Breast epithelium (tissue), 4 donors: ENCODE data around the gene CCDC97. TPM values are rescaled to one million over a fixed set of nuclear protein-coding genes. Genes with fewer than 3 reads are reported as not detected.

Source experiments
- DNase-seq, 2 donors: peaks; one replicate each; pipeline ENCODE4 v3.0.0-alpha.2; 2019; ENCODE audit warnings: low spot score in 2 of 2
- H3K27ac ChIP-seq, 2 donors: fragments of 200-600 bp; sonication (generic) in 1 of 2; one replicate each; pipeline ENCODE4 v1.5.1; 2016 to 2019; ENCODE audit warnings: mild to moderate bottlenecking in 1 of 2
- H3K27me3 ChIP-seq, 2 donors: fragments of 200-600 bp; sonication (generic) in 1 of 2; one replicate each; pipeline versions ENCODE4 v1.5.1 to v1.6.0; 2017 to 2019; ENCODE audit warnings: control low read depth in 1 of 2, mild to moderate bottlenecking in 1 of 2
- H3K36me3 ChIP-seq: fragments of 200-600 bp; one replicate; pipeline ENCODE4 v1.5.1; 2019
- H3K4me1 ChIP-seq, 2 donors: fragments of 200-600 bp; sonication (generic); one replicate each; pipeline ENCODE4 v1.5.1; 2016 to 2019; ENCODE audit warnings: control low read depth in 1 of 2
- H3K4me3 ChIP-seq, 3 donors: fragments of 200-600 bp; sonication (generic); 1 replicate in 2 of 3; 2 replicates in 1 of 3; pipeline ENCODE4 v1.5.1; 2016 to 2019; ENCODE audit warnings: mild to moderate bottlenecking in 3 of 3, moderate library complexity in 2 of 3
- H3K9me3 ChIP-seq, 2 donors: fragments of 200-600 bp; sonication (generic) in 1 of 2; one replicate each; pipeline ENCODE4 v1.5.1; 2016 to 2019; ENCODE audit warnings: control low read depth in 1 of 2
- CTCF ChIP-seq, 3 donors: fragments of 450-650 bp; IDR thresholded peaks; one replicate each; pipeline ENCODE4 v1.5.1; 2016 to 2017; ENCODE audit warnings: antibody characterized with exemption in 3 of 3, mild to moderate bottlenecking in 3 of 3, moderate library complexity in 3 of 3
- POLR2A ChIP-seq: fragments of 450-650 bp; IDR thresholded peaks from one replicate; pipeline ENCODE4 v1.6.1; 2016; ENCODE audit warnings: antibody characterized with exemption, mild to moderate bottlenecking, moderate library complexity
- POLR2AphosphoS5 ChIP-seq, 3 donors: sonication (generic); formaldehyde crosslinking; IDR thresholded peaks; one replicate each; pipeline ENCODE4 v1.6.1; 2017; ENCODE audit warnings: antibody characterized with exemption in 3 of 3
- intact Hi-C: fragments of 100-400 bp; cut with DNase I; formaldehyde crosslinking; loops from one replicate; pipeline ENCODE4 v1.15.1; 2023; ENCODE audit warnings: low total_unique reads
- total RNA-seq, 3 donors: library from RNA; depleted of rRNA; stranded (reverse); fragments of >200 nt; gene quantifications; one replicate each; pipeline ENCODE4 v1.1.0, GENCODE V29; 2016

Gene CCDC97
- total RNA-seq, 3 donors from 2014 or later, result 15.4 to 15.7 (median 15.4) TPM

GRCh38 chr19:41264581-41265394 lies 45.2 kb upstream of the CCDC97 start:
- Histone ChIP-seq H3K4me1 (peaks cover 0 to 12% of the 10 kb centered on the region in 2 donors), H3K27me3 (no peaks in the 10 kb centered on the region), H3K4me3 (peak overlapping the region; percentile 73 to 99 (median 91)), H3K9me3 (no peaks in the 10 kb centered on the region), H3K36me3 (peaks cover 6% of the 10 kb centered on the region), H3K27ac (peak overlapping the region; percentile 98 to 100)
- peak; percentile 54 to 56 for DNase-seq
- intact Hi-C loops, result loop anchor here (5.0 kb wide), 1 partner anchor 57 kb away; no protein-coding TSS in a partner anchor
- no peak for TF ChIP-seq CTCF (IDR thresholded peaks at IDR 0.05)
- no peak for TF ChIP-seq POLR2AphosphoS5 (IDR thresholded peaks at IDR 0.05)
- no peak for TF ChIP-seq POLR2A

GRCh38 chr19:41265395-41266153 lies 44.4 kb upstream of the CCDC97 start:
- H3K27me3 ChIP-seq, result no peaks in the 10 kb centered on the region
- intact Hi-C loops, result loop anchor here (5.0 kb wide), 1 partner anchor 58 kb away; no protein-coding TSS in a partner anchor
- H3K9me3 ChIP-seq, result no peaks in the 10 kb centered on the region
- peak overlapping the region; percentile 73 to 99 (median 91) for H3K4me3 ChIP-seq
- H3K4me1 ChIP-seq, result peaks cover 0 to 12% of the 10 kb centered on the region in 2 donors
- peaks cover 6% of the 10 kb centered on the region for H3K36me3 ChIP-seq
- H3K27ac ChIP-seq, result peak overlapping the region; percentile 98 to 100
- TF ChIP-seq CTCF (IDR thresholded peaks at IDR 0.05) (no peak), POLR2AphosphoS5 (IDR thresholded peaks at IDR 0.05) (no peak), POLR2A (no peak)
- DNase-seq, result peak in 1 of 2 donors; percentile 55

- no peak for DNase-seq
- H3K27me3 ChIP-seq, result no peaks in the 10 kb centered on the region
- TF ChIP-seq POLR2A, result no peak
- TF ChIP-seq POLR2AphosphoS5 (IDR thresholded peaks at IDR 0.05), result no peak
- peaks cover 31% of the 10 kb centered on the region for H3K36me3 ChIP-seq
- H3K4me1 ChIP-seq, result peaks cover 0 to 12% of the 10 kb centered on the region in 2 donors
- H3K4me3 ChIP-seq, result no peak overlapping the region
- no peaks in the 10 kb centered on the region for H3K9me3 ChIP-seq
- no peak overlapping the region for H3K27ac ChIP-seq
- intact Hi-C loops, result loop anchor here (5.0 kb wide), 1 partner anchor 62 kb away; no protein-coding TSS in a partner anchor
Measured at GRCh38 chr19:41269055-41269454, 40.9 kb upstream of the CCDC97 start.

GRCh38 chr19:41269571-41269970 lies 40.4 kb upstream of the CCDC97 start:
- H3K9me3 ChIP-seq, result no peaks in the 10 kb centered on the region
- H3K36me3 ChIP-seq, result peaks cover 37% of the 10 kb centered on the region
- H3K4me1 ChIP-seq, result peaks cover 0 to 12% of the 10 kb centered on the region in 2 donors
- no peak overlapping the region for H3K4me3 ChIP-seq
- no peak for DNase-seq
- no peaks in the 10 kb centered on the region for H3K27me3 ChIP-seq
- TF ChIP-seq POLR2AphosphoS5 (IDR thresholded peaks at IDR 0.05) (no peak), POLR2A (no peak), CTCF (IDR thresholded peaks at IDR 0.05) (no peak)
- intact Hi-C loops, result loop anchor here (5.0 kb wide), 1 partner anchor 62 kb away; no protein-coding TSS in a partner anchor
- H3K27ac ChIP-seq, result no peak overlapping the region

DNA sequence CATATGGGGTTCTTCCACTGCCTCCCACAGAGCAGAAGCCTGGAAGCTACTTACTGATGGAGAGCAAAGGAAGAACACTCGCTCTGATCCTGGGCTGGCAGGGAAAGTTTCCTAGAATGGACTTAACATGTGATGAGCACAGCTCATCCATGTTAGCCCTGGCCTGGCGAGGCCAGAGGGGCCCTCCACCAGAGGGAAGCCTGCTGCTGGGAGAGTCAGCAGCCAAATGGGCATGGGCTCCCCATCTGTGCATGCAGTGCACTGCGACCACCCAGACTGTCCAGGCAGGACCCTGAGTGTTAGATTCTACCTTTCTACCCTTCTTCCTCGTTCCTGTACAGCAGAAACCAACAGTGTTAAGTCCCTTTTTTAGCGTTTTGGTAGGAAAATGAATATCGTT lies 36.9 kb upstream of the CCDC97 start:
- Histone ChIP-seq H3K9me3 (no peaks in the 10 kb centered on the region), H3K4me1 (no peaks in the 10 kb centered on the region), H3K36me3 (peaks cover 39% of the 10 kb centered on the region), H3K27me3 (no peaks in the 10 kb centered on the region), H3K4me3 (no peak overlapping the region), H3K27ac (no peak overlapping the region)
- TF ChIP-seq POLR2AphosphoS5 (IDR thresholded peaks at IDR 0.05) (no peak), CTCF (IDR thresholded peaks at IDR 0.05) (no peak), POLR2A (no peak)
- DNase-seq, result no peak
- intact Hi-C loops, result no loop called here
